HCT116 (cell line): ENCODE data around the gene WWOX. TPM values are rescaled to one million over a fixed set of nuclear protein-coding genes. Genes with fewer than 3 reads are reported as not detected.

Experiments
- ATAC-seq: fragments of 200-7000 bp; cut with Tn5 transposase; 2 replicates; pipeline ENCODE4 v1.9.1; 2020; ENCODE audit warnings: mild to moderate bottlenecking, moderate library complexity
- BruUV-seq: library from RNA; stranded (reverse); fragments of 400-500 nt; replicated peaks from 2 replicates; lab custom pipeline; 2021; lab: Mats Ljungman, UMichigan
- CTCF ChIA-PET: fragments of 300-600 bp; sonication (Branson Sonifier 250); formaldehyde crosslinking; loops from one replicate; lab custom pipeline; 2021; ENCODE audit warnings: antibody characterized with exemption; lab: Charles Lee
- POLR2A ChIA-PET: fragments of 300-600, 350-600 bp; sonication (Branson Sonifier 250); formaldehyde crosslinking; loops from one replicate; lab custom pipeline; 2021; ENCODE audit warnings: antibody characterized with exemption; lab: Charles Lee
- RAD21 ChIA-PET, 2 experiments: fragments of 300-600 bp; sonication (Branson Sonifier 250); formaldehyde crosslinking; loops; one replicate each; lab custom pipeline; 2023; ENCODE audit warnings: low total read pairs in 2 of 2; ENCODE audit not compliant: uncharacterized antibody in 2 of 2, unreplicated experiment in 2 of 2, low non-redundant PET in 1 of 2; lab: Charles Lee
- DNase-seq: peaks from one replicate; pipeline ENCODE4 v3.0.0-alpha.2; 2010; ENCODE audit warnings: low read depth, low spot score
- H2AFZ ChIP-seq: fragments of 200-600 bp; shearing (Covaris generic), sonication (generic); 2 replicates; pipeline ENCODE4 v1.6.1; 2017; ENCODE audit warnings: low read depth, mixed run types, mixed read lengths, antibody characterized with exemption, low read length; ENCODE audit not compliant: poor library complexity, severe bottlenecking
- H3K27ac ChIP-seq: 2 replicates; pipeline ENCODE4 v1.5.1; 2012; ENCODE audit warnings: low read depth, low read length
- H3K27me3 ChIP-seq: fragments of 200-600 bp; sonication (generic); 2 replicates; pipeline ENCODE4 v1.6.1; 2016; ENCODE audit warnings: mixed run types, low read length, mixed read lengths; ENCODE audit not compliant: insufficient read depth
- H3K36me3 ChIP-seq, 2 experiments: fragments of 200-500 bp in 1 of 2; fragments of 200-600 bp in 1 of 2; sonication (Bioruptor generic) in 1 of 2; sonication (generic) in 1 of 2; 2 replicates each; pipeline versions ENCODE4 v1.5.1 to v1.6.1; 2014 to 2016; ENCODE audit warnings: low read length in 2 of 2, inconsistent platforms in 1 of 2, mixed read lengths in 1 of 2, mixed run types in 1 of 2; ENCODE audit not compliant: insufficient read depth in 2 of 2, control insufficient read depth in 1 of 2
- H3K4me1 ChIP-seq, 2 experiments: fragments of 200-600 bp in 1 of 2; sonication (generic) in 1 of 2; 2 replicates each; pipeline versions ENCODE4 v1.5.1 to v1.6.1; 2012 to 2017; ENCODE audit warnings: low read length in 2 of 2, inconsistent platforms in 1 of 2, mild to moderate bottlenecking in 1 of 2, mixed read lengths in 1 of 2, mixed run types in 1 of 2, moderate library complexity in 1 of 2; ENCODE audit not compliant: insufficient read depth in 2 of 2, control insufficient read depth in 1 of 2
- H3K4me2 ChIP-seq: fragments of 200-600 bp; sonication (generic); 2 replicates; pipeline ENCODE4 v1.6.1; 2017; ENCODE audit warnings: mixed run types, low read length, mixed read lengths
- H3K4me3 ChIP-seq, 2 experiments: fragments of 200-600 bp in 1 of 2; sonication (generic) in 1 of 2; replicated peaks in 1 of 2; 2 replicates each; pipeline ENCODE4 v1.5.1; 2011 to 2016; ENCODE audit warnings: low read length in 2 of 2, control low read depth in 1 of 2, low read depth in 1 of 2, mild to moderate bottlenecking in 1 of 2, mixed read lengths in 1 of 2, mixed run types in 1 of 2
- H3K79me2 ChIP-seq: fragments of 200-600 bp; sonication (generic); 2 replicates; pipeline ENCODE4 v1.6.1; 2017; ENCODE audit warnings: mild to moderate bottlenecking, mixed run types, low read length, moderate library complexity, mixed read lengths; ENCODE audit not compliant: insufficient read depth
- H3K9ac ChIP-seq: fragments of 200-600 bp; sonication (generic); 2 replicates; pipeline ENCODE4 v1.6.1; 2016; ENCODE audit warnings: low read length, mixed read lengths
- H3K9me2 ChIP-seq: fragments of 200-600 bp; sonication (generic), shearing (Covaris generic); 2 replicates; pipeline ENCODE4 v1.6.1; 2017; ENCODE audit warnings: mixed run types, mild to moderate bottlenecking, moderate library complexity; ENCODE audit not compliant: insufficient read depth
- H3K9me3 ChIP-seq, 2 experiments: fragments of 200-500 bp in 1 of 2; fragments of 200-600 bp in 1 of 2; sonication (Bioruptor generic) in 1 of 2; sonication (generic) in 1 of 2; 2 replicates each; pipeline ENCODE4 v1.6.1; 2014 to 2017; ENCODE audit warnings: low read length in 2 of 2, mixed read lengths in 2 of 2, inconsistent platforms in 1 of 2, low read depth in 1 of 2, mild to moderate bottlenecking in 1 of 2, mixed run types in 1 of 2, moderate library complexity in 1 of 2; ENCODE audit not compliant: control insufficient read depth in 1 of 2, insufficient read depth in 1 of 2
- H4K20me1 ChIP-seq: fragments of 200-600 bp; sonication (generic), shearing (Covaris generic); 2 replicates; pipeline ENCODE4 v1.6.1; 2017; ENCODE audit warnings: mixed run types, mild to moderate bottlenecking, moderate library complexity; ENCODE audit not compliant: insufficient read depth
- CTCF ChIP-seq, 3 experiments: fragments of 200-600 bp in 1 of 3; sonication (generic) in 1 of 3; IDR thresholded peaks in 2 of 3; conservative IDR thresholded peaks in 1 of 3; 2 replicates each; pipeline ENCODE4 v1.5.1; 2012 to 2017; ENCODE audit warnings: low read depth in 2 of 3, low read length in 2 of 3, antibody characterized with exemption in 1 of 3, borderline replicate concordance in 1 of 3, control low read depth in 1 of 3, mild to moderate bottlenecking in 1 of 3, mixed read lengths in 1 of 3, mixed run types in 1 of 3, moderate library complexity in 1 of 3; ENCODE audit not compliant: insufficient read depth in 1 of 3
- REST ChIP-seq: IDR thresholded peaks from 2 replicates; pipeline ENCODE4 v1.6.1; 2012; ENCODE audit warnings: low read depth
- SRF ChIP-seq: IDR thresholded peaks from 2 replicates; pipeline ENCODE4 v1.6.1; 2012; ENCODE audit warnings: low read depth
- intact Hi-C: fragments of 100-400 bp; cut with micrococcal nuclease; formaldehyde crosslinking; loops from 2 replicates; pipeline ENCODE4 v1.10.0; 2022
- total RNA-seq: library from RNA; stranded (reverse); gene quantifications from one replicate; pipeline ENCODE4 v1.2.1, GENCODE V29; 2021; ENCODE audit not compliant: unreplicated experiment

The WWOX gene
- total RNA-seq, 1 experiment from 2014 or later, result 13.7 TPM

DNA sequence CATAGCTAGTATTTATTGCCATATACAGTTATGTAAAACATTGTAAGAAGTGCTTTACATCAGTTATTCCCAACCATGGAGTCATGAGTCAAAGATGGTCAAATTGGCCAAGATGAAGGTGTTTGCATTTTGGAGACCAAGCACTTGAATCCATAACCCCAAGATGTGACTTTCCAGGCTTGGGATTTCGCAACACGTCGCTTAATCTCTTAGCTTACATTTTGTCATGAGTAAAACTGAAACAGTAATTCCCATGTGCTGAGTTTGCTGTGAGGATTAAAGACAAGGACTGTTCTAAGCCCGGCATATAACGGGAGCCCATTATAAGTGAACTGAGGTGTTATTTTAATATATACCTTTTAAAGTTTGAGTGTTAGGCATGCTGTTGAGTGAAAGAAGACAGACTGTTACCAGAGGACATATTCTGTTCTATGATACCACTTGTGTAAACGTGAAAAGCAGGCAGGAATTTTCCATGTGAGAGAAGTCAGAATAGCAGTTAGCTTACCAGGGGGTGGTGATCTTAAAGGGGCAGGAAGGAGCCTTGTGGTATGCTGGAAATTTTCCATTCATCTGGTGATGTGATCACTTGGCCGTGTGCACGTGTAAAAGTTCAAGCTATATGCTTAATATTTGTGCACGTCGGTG, 484.9 kb downstream of the WWOX start:
- ATAC-seq (no peak), DNase-seq (no peak)
- Histone ChIP-seq H4K20me1 (no peaks in the 10 kb centered on the region), H3K27me3 (no peaks in the 10 kb centered on the region), H3K4me3 (no peak overlapping the region)
- ChIA-PET RAD21 (no interaction called here), CTCF (no interaction called here)
- intact Hi-C loops, result loop anchor here (10.0 kb wide), 1 partner anchor 50 kb away; no protein-coding TSS in a partner anchor
- no peak for TF ChIP-seq CTCF (IDR thresholded peaks at IDR 0.05 in 2 of 3, conservative IDR thresholded peaks at IDR 0.05 in 1 of 3; ENCODE audit: borderline replicate concordance in 1 of 3, insufficient read depth in 1 of 3, low read depth in 2 of 3, low read length in 2 of 3)
- no peak for TF ChIP-seq REST
- TF ChIP-seq SRF, result no peak
- TF ChIP-seq, all 23 proteins: peak for 0
- BruUV-seq, result no TSS peak
- H3K9me2 ChIP-seq, result no peaks in the 10 kb centered on the region
- H3K27ac ChIP-seq, result no peak overlapping the region
- no peak overlapping the region for H3K9ac ChIP-seq
- H3K9me3 ChIP-seq, result no peaks in the 10 kb centered on the region
- no peak overlapping the region for H2AFZ ChIP-seq
- no peaks in the 10 kb centered on the region for H3K36me3 ChIP-seq
- no peak overlapping the region for H3K4me2 ChIP-seq
- H3K79me2 ChIP-seq, result no peaks in the 10 kb centered on the region
- POLR2A ChIA-PET, result no interaction called here
- H3K4me1 ChIP-seq, result no peaks in the 10 kb centered on the region
